Gastrocnemius medialis (tissue), 4 donors: ENCODE results near the gene MROH8.

ENCODE experiments used
- CTCF ChIP-seq, 5 experiments: fragments of 450-650 bp in 3 of 5; fragments of 200-600 bp in 2 of 5; sonication (generic) in 2 of 5; IDR thresholded peaks in 4 of 5; conservative IDR thresholded peaks in 1 of 5; 1 replicate in 4 of 5; 2 replicates in 1 of 5; pipeline ENCODE4 v1.5.1; 2016 to 2019; ENCODE audit warnings: antibody characterized with exemption in 5 of 5, mild to moderate bottlenecking in 3 of 5, moderate library complexity in 3 of 5
- POLR2A ChIP-seq, 2 donors: fragments of 450-650 bp; IDR thresholded peaks; one replicate each; pipeline ENCODE4 v1.6.1; 2017; ENCODE audit warnings: antibody characterized with exemption in 2 of 2, mild to moderate bottlenecking in 2 of 2, moderate library complexity in 2 of 2

GRCh38 chr20:37226889-37227288 lies 47.5 kb upstream of the MROH8 start:
- TF ChIP-seq POLR2A (IDR thresholded peaks at IDR 0.05) (no peak), CTCF (IDR thresholded peaks at IDR 0.05 in 4 of 5, conservative IDR thresholded peaks at IDR 0.05 in 1 of 5) (no peak)
